H1 (cell line): Measurements from ENCODE around the gene RPL6. TPM values are rescaled to one million over a fixed set of nuclear protein-coding genes. Genes with fewer than 3 reads are reported as not detected.

ENCODE experiments used
- CTCF ChIA-PET: fragments of 300-600 bp; sonication (Branson Sonifier 250); formaldehyde crosslinking; loops from one replicate; lab custom pipeline; 2021; ENCODE audit not compliant: partially characterized antibody; lab: Charles Lee
- POLR2A ChIA-PET: fragments of 300-600 bp; sonication (Branson Sonifier 250); formaldehyde crosslinking; loops from one replicate; lab custom pipeline; 2021; ENCODE audit warnings: inconsistent platforms; ENCODE audit not compliant: partially characterized antibody; lab: Charles Lee
- DNase-seq, 2 experiments: peaks; one replicate each; pipeline versions ENCODE4 v3.0.0 to v3.0.0-alpha.2; 2010 to 2022; ENCODE audit warnings: low spot score in 2 of 2, low read depth in 1 of 2, mixed read lengths in 1 of 2
- FAIRE-seq: peaks from 2 replicates; lab custom pipeline; 2011; peaks lifted over from hg19 to GRCh38; lab: Jason Lieb, UNC
- H2AFZ ChIP-seq: 2 replicates; pipeline ENCODE4 v1.8.1; 2012; ENCODE audit warnings: low read length, inconsistent platforms
- H2AK5ac ChIP-seq: 2 replicates; pipeline ENCODE4 v1.6.1; 2013; ENCODE audit warnings: low read depth, low read length
- H2BK120ac ChIP-seq: replicated peaks from 2 replicates; pipeline ENCODE3; 2013; ENCODE audit warnings: low read depth, low read length, inconsistent platforms
- H2BK12ac ChIP-seq: 2 replicates; pipeline ENCODE4 v1.6.1; 2013; ENCODE audit warnings: low read depth, low read length
- H2BK15ac ChIP-seq: 2 replicates; pipeline ENCODE4 v1.6.1; 2013; ENCODE audit warnings: low read length
- H2BK20ac ChIP-seq: 2 replicates; pipeline ENCODE4 v1.6.1; 2013; ENCODE audit warnings: low read length
- H2BK5ac ChIP-seq: 2 replicates; pipeline ENCODE4 v1.6.1; 2013; ENCODE audit warnings: low read depth, low read length
- H3K14ac ChIP-seq: 2 replicates; pipeline ENCODE4 v1.6.1; 2013; ENCODE audit warnings: inconsistent platforms; ENCODE audit not compliant: insufficient read length
- H3K18ac ChIP-seq: 2 replicates; pipeline ENCODE4 v1.6.1; 2013; ENCODE audit warnings: low read length; ENCODE audit errors: extremely low read depth
- H3K23ac ChIP-seq: 2 replicates; pipeline ENCODE4 v1.6.1; 2013; ENCODE audit warnings: inconsistent platforms; ENCODE audit not compliant: insufficient read length
- H3K23me2 ChIP-seq: 2 replicates; pipeline ENCODE4 v1.6.1; 2013; ENCODE audit warnings: low read depth, low read length
- H3K27ac ChIP-seq: 2 replicates; pipeline ENCODE4 v1.6.1; 2011; ENCODE audit warnings: low read depth, low read length, inconsistent platforms
- H3K27me3 ChIP-seq, 4 experiments: replicated peaks in 1 of 4; 1 replicate in 1 of 4; 2 replicates in 3 of 4; pipeline versions ENCODE4 v1.6.1 to v1.8.1; 2011 to 2013; ENCODE audit warnings: low read length in 3 of 4, mild to moderate bottlenecking in 3 of 4, inconsistent platforms in 2 of 4, mixed read lengths in 2 of 4, moderate library complexity in 1 of 4; ENCODE audit not compliant: control insufficient read depth in 3 of 4, insufficient read depth in 3 of 4; ENCODE audit errors: extremely low read depth in 1 of 4
- H3K36me3 ChIP-seq, 4 experiments: 2 replicates each; pipeline versions ENCODE4 v1.6.1 to v1.8.1; 2011 to 2013; ENCODE audit warnings: mild to moderate bottlenecking in 4 of 4, low read length in 3 of 4, moderate library complexity in 2 of 4, control low read depth in 1 of 4, inconsistent platforms in 1 of 4; ENCODE audit not compliant: insufficient read depth in 4 of 4, control insufficient read depth in 2 of 4
- H3K4ac ChIP-seq: replicated peaks from 2 replicates; pipeline ENCODE3; 2013; ENCODE audit warnings: low read length, low read depth, mixed read lengths, inconsistent platforms; ENCODE audit not compliant: insufficient read length
- H3K4me1 ChIP-seq, 4 experiments: replicated peaks in 1 of 4; 1 replicate in 1 of 4; 2 replicates in 3 of 4; pipeline versions ENCODE4 v1.6.1 to v1.8.1; 2011 to 2013; ENCODE audit warnings: low read length in 3 of 4, inconsistent platforms in 2 of 4, mixed read lengths in 1 of 4; ENCODE audit not compliant: insufficient read depth in 4 of 4, control insufficient read depth in 3 of 4
- H3K4me2 ChIP-seq, 2 experiments: 2 replicates each; pipeline versions ENCODE4 v1.6.1 to v1.8.1; 2011 to 2013; ENCODE audit warnings: low read depth in 2 of 2, low read length in 2 of 2, control low read depth in 1 of 2, inconsistent platforms in 1 of 2, mild to moderate bottlenecking in 1 of 2; ENCODE audit not compliant: insufficient read depth in 1 of 2
- H3K4me3 ChIP-seq, 4 experiments: fragments of 200-600, 300-600 bp in 1 of 4; sonication (generic), shearing (Covaris generic), sonication (Bioruptor Twin) in 1 of 4; 2 replicates each; pipeline versions ENCODE4 v1.5.1 to v1.8.1; 2011 to 2016; ENCODE audit warnings: low read length in 4 of 4, low read depth in 3 of 4, control low read depth in 2 of 4, inconsistent platforms in 2 of 4, mild to moderate bottlenecking in 2 of 4, mixed read lengths in 1 of 4, moderate library complexity in 1 of 4; ENCODE audit not compliant: insufficient read depth in 2 of 4; ENCODE audit errors: extremely low read depth in 1 of 4
- H3K56ac ChIP-seq: replicated peaks from 2 replicates; pipeline ENCODE3; 2013; ENCODE audit warnings: low read depth, mild to moderate bottlenecking, mixed read lengths, low read length, inconsistent platforms; ENCODE audit not compliant: insufficient read length
- H3K79me1 ChIP-seq: 2 replicates; pipeline ENCODE4 v1.6.1; 2013; ENCODE audit warnings: low read depth, low read length, control low read depth
- H3K79me2 ChIP-seq, 2 experiments: 2 replicates each; pipeline versions ENCODE4 v1.6.1 to v1.8.1; 2012 to 2013; ENCODE audit warnings: low read length in 2 of 2, mild to moderate bottlenecking in 2 of 2, inconsistent platforms in 1 of 2; ENCODE audit not compliant: insufficient read depth in 2 of 2, control insufficient read depth in 1 of 2
- H3K9ac ChIP-seq, 4 experiments: replicated peaks in 1 of 4; 1 replicate in 1 of 4; 2 replicates in 3 of 4; pipeline versions ENCODE4 v1.6.1 to v1.8.1; 2011 to 2013; ENCODE audit warnings: low read depth in 3 of 4, low read length in 3 of 4, control low read depth in 2 of 4, mild to moderate bottlenecking in 2 of 4, moderate library complexity in 2 of 4, inconsistent platforms in 1 of 4; ENCODE audit errors: extremely low read depth in 1 of 4
- H3K9me3 ChIP-seq, 2 experiments: 2 replicates each; pipeline versions ENCODE4 v1.6.1 to v1.8.1; 2012 to 2013; ENCODE audit warnings: mild to moderate bottlenecking in 2 of 2, moderate library complexity in 2 of 2, control low read depth in 1 of 2, inconsistent platforms in 1 of 2, low read depth in 1 of 2, low read length in 1 of 2, mixed read lengths in 1 of 2; ENCODE audit not compliant: insufficient read depth in 2 of 2
- H4K20me1 ChIP-seq, 2 experiments: replicated peaks in 1 of 2; 2 replicates each; pipeline versions ENCODE3 to v1.8.1; 2011 to 2013; ENCODE audit warnings: inconsistent platforms in 2 of 2, low read length in 2 of 2, mild to moderate bottlenecking in 1 of 2; ENCODE audit not compliant: insufficient read depth in 2 of 2, control insufficient read depth in 1 of 2
- H4K5ac ChIP-seq: 2 replicates; pipeline ENCODE4 v1.6.1; 2013; ENCODE audit warnings: low read length, low read depth, mixed read lengths, inconsistent platforms; ENCODE audit not compliant: insufficient read length
- H4K8ac ChIP-seq: 2 replicates; pipeline ENCODE4 v1.8.0; 2013; ENCODE audit warnings: mild to moderate bottlenecking, moderate library complexity, low read length, inconsistent platforms; ENCODE audit not compliant: insufficient read depth; ENCODE audit errors: extremely low read depth
- H4K91ac ChIP-seq: replicated peaks from 2 replicates; pipeline ENCODE3; 2013; ENCODE audit warnings: low read length, mixed read lengths, inconsistent platforms; ENCODE audit not compliant: insufficient read length
- CHD2 ChIP-seq: IDR thresholded peaks from 2 replicates; pipeline ENCODE4 v1.6.1; 2012; ENCODE audit warnings: low read length, improper control_type of control experiment
- EP300 ChIP-seq, 2 experiments: IDR thresholded peaks; 1 replicate in 1 of 2; 2 replicates in 1 of 2; pipeline ENCODE4 v1.6.1; 2011 to 2012; ENCODE audit warnings: low read depth in 2 of 2, low read length in 2 of 2, mild to moderate bottlenecking in 2 of 2, borderline replicate concordance in 1 of 2, inconsistent platforms in 1 of 2, moderate library complexity in 1 of 2
- GTF2F1 ChIP-seq: IDR thresholded peaks from 2 replicates; pipeline ENCODE4 v1.6.1; 2012; ENCODE audit warnings: low read depth, low read length, improper control_type of control experiment, borderline replicate concordance
- HDAC2 ChIP-seq, 2 experiments: fragments of 300-600 bp in 1 of 2; sonication (generic) in 1 of 2; IDR thresholded peaks; 2 replicates each; pipeline ENCODE4 v1.6.1; 2011 to 2012; ENCODE audit warnings: low read depth in 2 of 2, low read length in 2 of 2, mild to moderate bottlenecking in 2 of 2, moderate library complexity in 2 of 2, borderline replicate concordance in 1 of 2, inconsistent platforms in 1 of 2
- SP1 ChIP-seq: IDR thresholded peaks from 2 replicates; pipeline ENCODE4 v1.6.1; 2011; ENCODE audit warnings: low read depth, low read length
- SP4 ChIP-seq: IDR thresholded peaks from 2 replicates; pipeline ENCODE4 v1.6.1; 2012; ENCODE audit warnings: low read length, inconsistent platforms
- SRF ChIP-seq: IDR thresholded peaks from 2 replicates; pipeline ENCODE4 v1.6.1; 2011; ENCODE audit warnings: mild to moderate bottlenecking, low read depth, low read length, moderate library complexity
- SUZ12 ChIP-seq: fragments of 200-600 bp; sonication (generic); IDR thresholded peaks from 2 replicates; pipeline ENCODE4 v1.6.1; 2012; ENCODE audit warnings: mild to moderate bottlenecking, inconsistent platforms, low read length, moderate library complexity, mixed read lengths
- TEAD4 ChIP-seq: IDR thresholded peaks from 2 replicates; pipeline ENCODE4 v1.6.1; 2012; ENCODE audit warnings: low read depth, low read length, inconsistent platforms, mixed read lengths
- WGBS, 2 experiments: shearing (Covaris generic) in 1 of 2; methylation state at CpG; one replicate each; pipeline versions ENCODE4 v1.1.6 to v1.1.7; 2013 to 2015; ENCODE audit warnings: low lambda C conversion rate in 2 of 2, mixed read lengths in 2 of 2, inconsistent platforms in 1 of 2, low coverage in 1 of 2, missing lambda C conversion rate in 1 of 2; ENCODE audit not compliant: insufficient replicate concordance in 2 of 2, insufficient coverage in 1 of 2, insufficient read length in 1 of 2; ENCODE audit errors: extremely low coverage in 1 of 2, missing lambda C conversion rate in 1 of 2; 5-methylcytosine and 5-hydroxymethylcytosine counted together
- polyA plus RNA-seq, 7 experiments: library from polyadenylated mRNA; depleted of rRNA in 3 of 7; stranded (reverse) in 5 of 7; unstranded in 2 of 7; fragments of >200 nt in 5 of 7; fragments of 200-250 nt in 2 of 7; gene quantifications; 1 replicate in 5 of 7; 2 replicates in 1 of 7; 4 replicates in 1 of 7; pipeline versions ENCODE4 v1.2.1 to v1.2.3, GENCODE V29; 2011 to 2013; ENCODE audit warnings: missing spikeins in 2 of 7, mixed read lengths in 2 of 7
- total RNA-seq: library from RNA; stranded (reverse); fragmentation: NEBNext Ultra II Directional; extraction: Animal tissue kit (Norgen Biotek cat#: 25700); gene quantifications from 2 replicates; pipeline ENCODE4 v1.2.1, GENCODE V29; 2021
- TF ChIP-seq, protein P1 (sequence below): IDR thresholded peaks from 2 replicates; pipeline ENCODE4 v1.6.1; 2011; ENCODE audit warnings: low read depth, mild to moderate bottlenecking, low read length; ENCODE audit not compliant: insufficient read depth

The RPL6 gene
- total and polyA plus RNA-seq, 2 of the 8 experiments (the other 6 are each of a cell fraction or from before 2014, with no cell fraction given) = 1,073 to 1,643 TPM

DNA sequence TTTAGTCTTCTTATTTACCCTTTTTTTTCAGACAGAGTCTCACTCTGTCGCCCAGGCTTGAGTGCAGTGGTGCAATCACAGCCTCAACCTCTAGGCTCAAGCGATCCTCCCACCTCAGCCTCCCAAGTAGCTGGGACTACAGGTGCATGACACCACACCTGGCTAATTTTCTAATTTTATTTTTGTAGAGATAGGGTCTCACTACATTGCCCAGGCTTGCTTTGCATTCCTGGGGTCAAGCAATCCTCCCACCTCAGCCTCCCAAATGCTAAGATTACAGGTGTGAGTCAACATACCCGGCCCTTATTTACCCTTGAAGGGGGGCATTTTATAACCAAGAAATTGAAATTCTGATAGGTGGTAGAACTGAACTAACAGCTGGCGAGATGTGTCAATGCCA is 48.1 kb downstream of the RPL6 start:
- Histone ChIP-seq H2BK120ac (no peak overlapping the region), H3K4me1 (no peaks in the 10 kb centered on the region; a peak in 1 of 7 replicates), H2BK15ac (no peak overlapping the region), H3K18ac (no peak overlapping the region), H3K23me2 (no peaks in the 10 kb centered on the region), H2BK12ac (no peak overlapping the region), H3K9me3 (no peaks in the 10 kb centered on the region), H4K5ac (no peak overlapping the region), H2AFZ (no peak overlapping the region), H3K4me3 (no peak overlapping the region), H3K27me3 (no peaks in the 10 kb centered on the region), H2BK5ac (no peak overlapping the region), H3K36me3 (no peaks in the 10 kb centered on the region), H3K79me2 (peaks cover 0 to 27% of the 10 kb centered on the region in 2 experiments; a peak in 2 of 4 replicates), H3K9ac (no peak overlapping the region), H2BK20ac (no peak overlapping the region), H3K4me2 (no peak overlapping the region), H2AK5ac (no peak overlapping the region), H3K14ac (no peak overlapping the region), H3K56ac (no peak overlapping the region), H4K8ac (no peak overlapping the region), H3K4ac (no peak overlapping the region), H3K23ac (no peak overlapping the region), H3K79me1 (no peaks in the 10 kb centered on the region; the same call in 1 of the 2 replicates), H3K27ac (no peak overlapping the region), H4K20me1 (no peaks in the 10 kb centered on the region), H4K91ac (no peak overlapping the region)
- ChIA-PET POLR2A (no interaction called here), CTCF (no interaction called here)
- 90% methylated on average over 4 of the region's 4 CpGs; no CpG with 5 or more reads in 1 of the 2 experiments for WGBS, 2 experiments
- no peak for DNase-seq
- no peak for FAIRE-seq
- no peak for TF ChIP-seq TEAD4
- no peak for TF ChIP-seq EP300 (IDR thresholded peaks at IDR 0.05; ENCODE audit: borderline replicate concordance in 1 of 2, low read depth in 2 of 2, low read length in 2 of 2)
- TF ChIP-seq SUZ12 = no peak
- no peak for TF ChIP-seq SRF
- no peak for TF ChIP-seq GTF2F1
- TF ChIP-seq SP1 = no peak
- TF ChIP-seq, protein P1, sequence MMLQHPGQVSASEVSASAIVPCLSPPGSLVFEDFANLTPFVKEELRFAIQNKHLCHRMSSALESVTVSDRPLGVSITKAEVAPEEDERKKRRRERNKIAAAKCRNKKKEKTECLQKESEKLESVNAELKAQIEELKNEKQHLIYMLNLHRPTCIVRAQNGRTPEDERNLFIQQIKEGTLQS = no peak
- TF ChIP-seq CHD2 = no peak
- no peak for TF ChIP-seq SP4
- no peak for TF ChIP-seq HDAC2 (IDR thresholded peaks at IDR 0.05; ENCODE audit: borderline replicate concordance in 1 of 2, low read depth in 2 of 2, low read length in 2 of 2)
